ENCODE results near the gene VIPR1.

GRCh38 chr3:42529468-42529867, 27.0 kb downstream of the VIPR1 start:
- TF ChIP-seq CTCF (IDR thresholded peaks at IDR 0.05; ENCODE audit: low read depth, low read length, poor library complexity, severe bottlenecking) (no peak), EZH2phosphoT487 (IDR thresholded peaks at IDR 0.05; ENCODE audit: borderline replicate concordance, low read length) (no peak)

All from DOHH2 (cell line).